Activated CD8-positive, alpha-beta memory T cell treated with anti-CD3 and anti-CD28 coated beads, Interleukin-2, amount 50 U/mL, for 48 hours (primary cell): ENCODE measurements around the gene PRSS36.
"Not testable (repeated sequence)": the region's sequence is repeated elsewhere in the genome, so short reads cannot be mapped to it uniquely, and the experiment has no call there.

Experiments
- DNase-seq: peaks from one replicate; pipeline ENCODE4 v3.0.0-alpha.2; 2020

The PRSS36 gene

GRCh38 chr16:31183432-31184428 is 33.9 kb upstream of the PRSS36 start:
- DNase-seq = no peak

- DNase-seq = no peak
Measured at GRCh38 chr16:31182391-31182790, 32.5 kb upstream of the PRSS36 start.

GRCh38 chr16:31181102-31181830 is 31.4 kb upstream of the PRSS36 start:
- peak; percentile 69 for DNase-seq

GRCh38 chr16:31179747-31180459 is 30.0 kb upstream of the PRSS36 start, which contains the start of gene FUS:
Gene FUS (plus strand): TSS chr16:31180139. CDS start chr16:31180215, 76 bp downstream.
- DNase-seq = peak; percentile 98

GRCh38 chr16:31179219-31179746 is 29.4 kb upstream of the PRSS36 start:
- DNase-seq = no peak

GRCh38 chr16:31177136-31177535 is 27.3 kb upstream of the PRSS36 start:
- peak; percentile 70 for DNase-seq

- not testable (repeated sequence) for DNase-seq
Measured at GRCh38 chr16:31170048-31170447, 20.2 kb upstream of the PRSS36 start.

- DNase-seq = no peak
Measured at GRCh38 chr16:31168848-31169247, 19.0 kb upstream of the PRSS36 start.

- DNase-seq = no peak
Measured at GRCh38 chr16:31167315-31167714, 17.4 kb upstream of the PRSS36 start.

- no peak for DNase-seq
Measured at GRCh38 chr16:31157136-31157535, 7.3 kb upstream of the PRSS36 start.

GRCh38 chr16:31150976-31151375 is 1.1 kb upstream of the PRSS36 start:
- not testable (repeated sequence) for DNase-seq

GRCh38 chr16:31149332-31149731 is 534 bp downstream of the PRSS36 start:
- no peak for DNase-seq

- DNase-seq = no peak
Measured at GRCh38 chr16:31148896-31149295, 970 bp downstream of the PRSS36 start.

- DNase-seq = no peak
Measured at GRCh38 chr16:31148281-31148728, 1.6 kb downstream of the PRSS36 start.

- no peak for DNase-seq
Measured at GRCh38 chr16:31147574-31147973, 2.3 kb downstream of the PRSS36 start.

GRCh38 chr16:31145398-31145990 is 4.4 kb downstream of the PRSS36 start:
- no peak for DNase-seq

GRCh38 chr16:31144418-31144817 is 5.4 kb downstream of the PRSS36 start:
- not testable (repeated sequence) for DNase-seq

- no peak for DNase-seq
Measured at GRCh38 chr16:31143694-31144148, 6.1 kb downstream of the PRSS36 start.

- no peak for DNase-seq
Measured at GRCh38 chr16:31143011-31143693, 6.7 kb downstream of the PRSS36 start.

- DNase-seq = peak; percentile 98
Measured at GRCh38 chr16:31142109-31143010, 7.5 kb downstream of the PRSS36 start.
